A673 (cell line): Measurements from ENCODE around the gene ABCB1. TPM values are rescaled to one million over a fixed set of nuclear protein-coding genes. Genes with fewer than 3 reads are reported as not detected.

Experiments
- Bru-seq: library from RNA; stranded (reverse); fragments of 400-500 nt; gene quantifications from one replicate; lab custom pipeline; 2021; lab: Mats Ljungman, UMichigan
- BruChase-seq, 2 experiments: library from RNA; stranded (reverse); fragments of 400-500 nt; gene quantifications; one replicate each; lab custom pipeline; 2021; lab: Mats Ljungman, UMichigan
- BruUV-seq: library from RNA; stranded (reverse); fragments of 400-500 nt; replicated peaks from 2 replicates; lab custom pipeline; 2021; lab: Mats Ljungman, UMichigan
- CTCF ChIA-PET: fragments of 300-600 bp; sonication (Branson Sonifier 250); formaldehyde crosslinking; loops from one replicate; lab custom pipeline; 2022; ENCODE audit warnings: antibody characterized with exemption; lab: Charles Lee
- POLR2A ChIA-PET: fragments of 300-600 bp; sonication (Branson Sonifier 250); formaldehyde crosslinking; loops from one replicate; lab custom pipeline; 2022; ENCODE audit warnings: antibody characterized with exemption; ENCODE audit not compliant: low non-redundant PET; lab: Charles Lee
- DNase-seq: peaks from one replicate; pipeline ENCODE4 v3.0.0-alpha.2; 2015; ENCODE audit warnings: low spot score
- H3K27ac ChIP-seq: fragments of 200-600 bp; sonication (generic); 2 replicates; pipeline ENCODE4 v1.5.1; 2016; ENCODE audit warnings: mixed run types, low read depth, mild to moderate bottlenecking, mixed read lengths, antibody characterized with exemption, low read length; ENCODE audit not compliant: poor library complexity, severe bottlenecking
- H3K27me3 ChIP-seq: fragments of 200-600 bp; sonication (generic); replicated peaks from 2 replicates; pipeline ENCODE4 v1.6.1; 2017; ENCODE audit warnings: mixed run types, low read depth, mild to moderate bottlenecking, mixed read lengths, antibody characterized with exemption, low read length; ENCODE audit not compliant: insufficient read depth, poor library complexity
- H3K36me3 ChIP-seq: fragments of 200-600 bp; sonication (generic); 2 replicates; pipeline ENCODE4 v1.6.1; 2016; ENCODE audit warnings: mixed run types, mild to moderate bottlenecking, mixed read lengths, antibody characterized with exemption, low read length; ENCODE audit not compliant: insufficient read depth, poor library complexity, severe bottlenecking
- H3K4me1 ChIP-seq: fragments of 200-600 bp; sonication (generic); 2 replicates; pipeline ENCODE4 v1.6.1; 2017; ENCODE audit warnings: mixed run types, mild to moderate bottlenecking, mixed read lengths, antibody characterized with exemption, low read length; ENCODE audit not compliant: insufficient read depth, poor library complexity, severe bottlenecking
- H3K4me3 ChIP-seq: fragments of 200-600 bp; sonication (generic); 2 replicates; pipeline ENCODE4 v1.5.1; 2016; ENCODE audit warnings: low read depth, mixed run types, mild to moderate bottlenecking, mixed read lengths, low read length; ENCODE audit not compliant: poor library complexity, severe bottlenecking
- H3K9me3 ChIP-seq: fragments of 200-600 bp; sonication (generic); 2 replicates; pipeline ENCODE4 v1.6.1; 2016; ENCODE audit warnings: mixed run types, low read depth, mild to moderate bottlenecking, mixed read lengths, antibody characterized with exemption, low read length; ENCODE audit not compliant: poor library complexity, severe bottlenecking
- EZH2 ChIP-seq: fragments of 200-600 bp; sonication (generic); IDR thresholded peaks from 2 replicates; pipeline ENCODE4 v1.6.1; 2017; ENCODE audit warnings: borderline replicate concordance, low read depth, mild to moderate bottlenecking, mixed read lengths, antibody characterized with exemption, low read length; ENCODE audit not compliant: poor library complexity, severe bottlenecking
- intact Hi-C: fragments of 100-400 bp; cut with micrococcal nuclease; formaldehyde crosslinking; loops from one replicate; pipeline ENCODE4 v1.10.0; 2022; ENCODE audit not compliant: unreplicated experiment
- long read RNA-seq: library from polyadenylated mRNA; stranded (forward); transcript quantifications from one replicate; pipeline ENCODE4 v2.0.0, GENCODE V29; 2022
- total RNA-seq: library from RNA; stranded (reverse); gene quantifications from 2 replicates; pipeline ENCODE4 v1.2.3, GENCODE V29; 2021
- TF ChIP-seq, protein P1 (sequence below): fragments of 300-800, 200-600 bp; sonication (generic); conservative IDR thresholded peaks from 2 replicates; pipeline ENCODE4 v1.5.1; 2017; ENCODE audit warnings: low read depth, mild to moderate bottlenecking, antibody characterized with exemption, low read length, moderate library complexity, mixed read lengths

ABCB1 gene
- total RNA-seq (not detected in 2 replicates), Bru-seq, nascent RNA (percentile 1 among the genes with signal in this experiment), BruChase-seq, experiment 1, labeled RNA remaining after a 2-hour chase (percentile 2 among the genes with signal in this experiment), BruChase-seq, experiment 2, labeled RNA remaining after a 6-hour chase (percentile 2 among the genes with signal in this experiment)
- long read RNA-seq: 0 reads

DNA sequence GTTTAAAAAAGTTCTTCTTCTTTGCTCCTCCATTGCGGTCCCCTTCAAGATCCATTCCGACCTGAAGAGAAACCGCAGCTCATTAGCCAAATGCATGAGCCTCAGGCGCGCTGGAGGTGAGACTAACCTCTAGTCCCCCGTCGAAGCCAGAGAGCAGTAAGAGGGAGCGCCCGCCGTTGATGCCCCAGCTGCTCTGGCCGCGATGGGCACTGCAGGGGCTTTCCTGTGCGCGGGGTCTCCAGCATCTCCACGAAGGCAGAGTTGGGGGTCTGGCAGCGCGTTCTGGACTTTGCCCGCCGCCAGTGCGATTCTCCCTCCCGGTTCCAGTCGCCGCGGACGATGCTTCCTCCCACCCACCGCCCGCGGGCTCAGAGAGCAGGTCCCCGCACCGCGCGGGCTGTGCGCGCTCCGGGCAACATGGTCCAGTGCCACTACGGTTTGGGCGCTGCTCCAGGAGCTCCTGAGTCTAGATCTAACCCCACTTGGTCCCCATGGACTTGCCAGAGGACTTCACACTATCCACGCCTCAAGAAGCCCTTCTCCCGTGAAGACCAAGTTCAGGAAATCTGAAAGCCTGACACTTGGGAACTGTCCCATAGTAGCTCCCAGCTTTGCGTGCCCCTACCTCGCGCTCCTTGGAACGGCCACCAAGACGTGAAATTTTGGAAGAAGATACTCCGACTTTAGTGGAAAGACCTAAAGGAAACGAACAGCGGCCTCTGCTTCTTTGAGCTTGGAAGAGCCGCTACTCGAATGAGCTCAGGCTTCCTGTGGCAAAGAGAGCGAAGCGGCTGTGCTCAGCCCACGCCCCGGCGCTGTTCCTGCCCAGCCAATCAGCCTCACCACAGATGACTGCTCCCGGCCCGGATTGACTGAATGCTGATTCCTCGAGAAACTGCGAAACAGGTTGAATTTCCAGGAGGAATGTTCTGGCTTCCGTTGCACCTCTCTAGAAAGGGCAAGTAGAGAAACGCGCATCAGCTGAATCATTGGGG, at the start of gene ABCB1:
TSS of gene ABCB1 (minus strand) at position 755 of the 995 bp plus-strand sequence. CDS start at position 55, 700 bp downstream.
- ChIA-PET POLR2A (interaction anchor here (0.6 kb wide), 1 partner anchor 9 kb away, joined by 3 read pairs; no protein-coding TSS in a partner anchor), CTCF (no interaction called here)

DNA sequence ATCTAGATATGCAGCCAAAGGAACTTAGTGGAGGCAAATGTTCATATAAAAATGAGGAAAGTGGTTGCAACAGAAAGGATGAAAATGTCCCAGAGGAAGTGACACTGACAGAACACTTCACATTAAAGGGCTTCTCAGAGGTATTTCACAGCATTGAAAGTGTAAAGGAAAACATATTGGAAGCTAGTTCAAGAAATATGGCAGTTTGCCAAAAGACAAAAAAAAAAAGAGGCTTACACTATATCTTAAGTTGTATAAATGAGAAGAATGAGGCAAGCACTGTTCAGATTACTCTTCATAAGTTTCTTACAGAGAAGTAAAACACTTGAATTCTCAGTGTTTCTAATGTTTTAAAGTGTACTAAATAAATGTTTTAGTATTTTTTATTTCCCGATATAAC, 47.6 kb upstream of the ABCB1 start:
- H3K27ac ChIP-seq: no peak overlapping the region
- no peak for TF ChIP-seq EZH2
- TF ChIP-seq, protein P1, sequence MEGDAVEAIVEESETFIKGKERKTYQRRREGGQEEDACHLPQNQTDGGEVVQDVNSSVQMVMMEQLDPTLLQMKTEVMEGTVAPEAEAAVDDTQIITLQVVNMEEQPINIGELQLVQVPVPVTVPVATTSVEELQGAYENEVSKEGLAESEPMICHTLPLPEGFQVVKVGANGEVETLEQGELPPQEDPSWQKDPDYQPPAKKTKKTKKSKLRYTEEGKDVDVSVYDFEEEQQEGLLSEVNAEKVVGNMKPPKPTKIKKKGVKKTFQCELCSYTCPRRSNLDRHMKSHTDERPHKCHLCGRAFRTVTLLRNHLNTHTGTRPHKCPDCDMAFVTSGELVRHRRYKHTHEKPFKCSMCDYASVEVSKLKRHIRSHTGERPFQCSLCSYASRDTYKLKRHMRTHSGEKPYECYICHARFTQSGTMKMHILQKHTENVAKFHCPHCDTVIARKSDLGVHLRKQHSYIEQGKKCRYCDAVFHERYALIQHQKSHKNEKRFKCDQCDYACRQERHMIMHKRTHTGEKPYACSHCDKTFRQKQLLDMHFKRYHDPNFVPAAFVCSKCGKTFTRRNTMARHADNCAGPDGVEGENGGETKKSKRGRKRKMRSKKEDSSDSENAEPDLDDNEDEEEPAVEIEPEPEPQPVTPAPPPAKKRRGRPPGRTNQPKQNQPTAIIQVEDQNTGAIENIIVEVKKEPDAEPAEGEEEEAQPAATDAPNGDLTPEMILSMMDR: no peak
- no peaks in the 10 kb centered on the region for H3K9me3 ChIP-seq
- DNase-seq: peak; percentile 1
- intact Hi-C loops: no loop called here
- no peaks in the 10 kb centered on the region for H3K4me1 ChIP-seq
- POLR2A ChIA-PET: no interaction called here
- H3K4me3 ChIP-seq: no peak overlapping the region
- no peaks in the 10 kb centered on the region for H3K27me3 ChIP-seq
- CTCF ChIA-PET: no interaction called here
- no peaks in the 10 kb centered on the region for H3K36me3 ChIP-seq
- BruUV-seq: no TSS peak

More for the DNA sequence above, at the start of gene ABCB1:
- H3K27me3 ChIP-seq: peaks cover 84% of the 10 kb centered on the region
- no peak within 1 kb of the TSS for H3K4me3 ChIP-seq
- peak; percentile 67 for TF ChIP-seq EZH2
- TF ChIP-seq, protein P1: no peak
- no peaks in the 10 kb centered on the region for H3K36me3 ChIP-seq
- BruUV-seq: no TSS peak
- DNase-seq: peak; percentile 21
- H3K4me1 ChIP-seq: no peaks in the 10 kb centered on the region
- no peaks in the 10 kb centered on the region for H3K9me3 ChIP-seq
- no peak within 1 kb of the TSS for H3K27ac ChIP-seq
- intact Hi-C loops: no loop called here

DNA sequence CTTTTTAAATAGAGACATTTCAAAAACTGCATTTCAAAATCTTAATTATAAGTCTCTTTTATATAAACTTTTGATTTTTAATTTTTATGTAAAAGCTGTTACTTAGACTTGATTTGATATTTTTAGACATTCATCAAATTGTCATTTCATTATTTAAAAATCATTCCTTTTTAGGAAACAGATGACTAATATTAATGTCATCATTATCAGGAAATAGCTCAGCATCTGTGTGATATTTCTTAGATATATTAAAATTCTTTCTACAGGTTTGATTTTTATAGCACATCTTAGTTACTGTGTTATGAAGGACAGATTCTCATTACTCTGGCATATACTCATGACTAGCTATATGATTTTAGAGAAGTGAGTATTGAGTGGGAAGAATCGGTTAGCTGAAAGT, 44.8 kb upstream of the ABCB1 start:
- H3K4me3 ChIP-seq: no peak overlapping the region
- no peak overlapping the region for H3K27ac ChIP-seq
- no peaks in the 10 kb centered on the region for H3K4me1 ChIP-seq
- TF ChIP-seq, protein P1: no peak
- TF ChIP-seq EZH2: no peak
- DNase-seq: no peak
- intact Hi-C loops: no loop called here
- POLR2A ChIA-PET: no interaction called here
- no TSS peak for BruUV-seq
- no peaks in the 10 kb centered on the region for H3K9me3 ChIP-seq
- CTCF ChIA-PET: no interaction called here
- H3K36me3 ChIP-seq: no peaks in the 10 kb centered on the region
- H3K27me3 ChIP-seq: no peaks in the 10 kb centered on the region
